OCI-LY3 (cell line): ENCODE results near the gene IL4.

Source experiments
- H2AFZ ChIP-seq: fragments of 200-600, 300-600 bp; shearing (Covaris generic); 2 replicates; pipeline ENCODE4 v1.6.0; 2014; ENCODE audit warnings: antibody characterized with exemption, low read depth, low read length
- H3K27ac ChIP-seq: fragments of 200-600, 300-600 bp; sonication (generic); 2 replicates; pipeline ENCODE4 v1.5.1; 2014; ENCODE audit warnings: mild to moderate bottlenecking, low read length, moderate library complexity, mixed read lengths
- H3K27me3 ChIP-seq: fragments of 200-600, 300-600 bp; sonication (generic); 2 replicates; pipeline ENCODE4 v1.6.1; 2014; ENCODE audit warnings: low read depth, low read length, mixed read lengths
- H3K36me3 ChIP-seq: fragments of 200-600, 300-600 bp; sonication (generic); replicated peaks from 2 replicates; pipeline ENCODE3; 2014; ENCODE audit warnings: low read depth, low read length, mixed read lengths
- H3K4me1 ChIP-seq: fragments of 300-600, 200-600 bp; sonication (generic); 2 replicates; pipeline ENCODE4 v1.6.1; 2014; ENCODE audit warnings: low read length, mixed read lengths
- H3K4me2 ChIP-seq: fragments of 200-600, 300-600 bp; sonication (generic); 2 replicates; pipeline ENCODE4 v1.6.1; 2014; ENCODE audit warnings: low read length, mixed read lengths
- H3K4me3 ChIP-seq: fragments of 300-600, 200-600 bp; sonication (generic); 2 replicates; pipeline ENCODE4 v1.5.1; 2014; ENCODE audit warnings: antibody characterized with exemption, mild to moderate bottlenecking, low read length, moderate library complexity
- H3K79me2 ChIP-seq: fragments of 300-600, 200-600 bp; shearing (Covaris generic); 2 replicates; pipeline ENCODE4 v1.6.1; 2014; ENCODE audit warnings: mild to moderate bottlenecking, low read length, mixed read lengths
- H3K9ac ChIP-seq: fragments of 300-600, 200-600 bp; shearing (Covaris generic); 2 replicates; pipeline ENCODE4 v1.6.0; 2014; ENCODE audit warnings: mild to moderate bottlenecking, low read length, moderate library complexity
- H3K9me3 ChIP-seq: fragments of 200-600, 300-600 bp; shearing (Covaris generic); 2 replicates; pipeline ENCODE4 v1.6.1; 2014; ENCODE audit warnings: low read length, mixed read lengths; ENCODE audit not compliant: insufficient read depth
- H4K20me1 ChIP-seq: fragments of 200-600, 300-600 bp; sonication (generic); 2 replicates; pipeline ENCODE4 v1.6.1; 2016; ENCODE audit warnings: low read length, mixed read lengths; ENCODE audit not compliant: insufficient read depth
- EZH2phosphoT487 ChIP-seq: fragments of 200-600 bp; shearing (Covaris generic); IDR thresholded peaks from 2 replicates; pipeline ENCODE4 v1.6.1; 2018; ENCODE audit warnings: antibody characterized with exemption, mixed run types, low read depth
- TF ChIP-seq, protein P1 (sequence below): fragments of 200-600, 300-600 bp; sonication (generic); IDR thresholded peaks from 2 replicates; pipeline ENCODE4 v1.5.1; 2014; ENCODE audit warnings: antibody characterized with exemption, low read length, low read depth

The IL4 gene

DNA sequence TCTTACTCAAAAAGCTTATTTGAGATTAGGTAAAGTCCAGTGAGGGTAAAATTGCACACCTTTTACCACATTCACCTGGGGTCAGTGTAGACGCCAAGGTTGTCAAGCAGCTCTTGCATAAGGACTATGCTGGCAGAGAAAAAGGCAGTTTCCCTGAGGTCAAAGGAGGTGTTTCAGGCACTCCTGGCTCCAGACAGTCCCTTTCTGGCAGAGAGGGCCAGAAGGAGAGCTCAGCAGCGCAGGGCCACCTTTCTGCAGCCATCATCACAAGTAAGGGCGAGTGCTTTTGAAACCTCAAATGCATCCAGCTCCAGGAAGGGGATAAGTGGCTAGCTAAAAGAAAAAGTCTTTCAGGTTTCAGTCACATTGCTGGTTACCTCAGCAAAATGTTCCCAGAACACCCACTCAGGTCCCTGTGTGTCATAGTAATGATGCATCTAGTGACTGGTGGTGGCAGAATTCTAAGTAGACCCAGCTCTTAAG, 32.5 kb upstream of the IL4 start:
- Histone ChIP-seq H3K4me1 (peaks cover 4% of the 10 kb centered on the region), H2AFZ (no peak overlapping the region), H3K4me3 (no peak overlapping the region), H3K27ac (no peak overlapping the region), H3K9me3 (no peaks in the 10 kb centered on the region), H4K20me1 (peaks cover 4% of the 10 kb centered on the region; the same call in 1 of the 2 replicates), H3K4me2 (no peak overlapping the region), H3K27me3 (no peaks in the 10 kb centered on the region), H3K79me2 (no peaks in the 10 kb centered on the region), H3K9ac (no peak overlapping the region), H3K36me3 (peaks cover 55% of the 10 kb centered on the region)
- TF ChIP-seq, protein P1, sequence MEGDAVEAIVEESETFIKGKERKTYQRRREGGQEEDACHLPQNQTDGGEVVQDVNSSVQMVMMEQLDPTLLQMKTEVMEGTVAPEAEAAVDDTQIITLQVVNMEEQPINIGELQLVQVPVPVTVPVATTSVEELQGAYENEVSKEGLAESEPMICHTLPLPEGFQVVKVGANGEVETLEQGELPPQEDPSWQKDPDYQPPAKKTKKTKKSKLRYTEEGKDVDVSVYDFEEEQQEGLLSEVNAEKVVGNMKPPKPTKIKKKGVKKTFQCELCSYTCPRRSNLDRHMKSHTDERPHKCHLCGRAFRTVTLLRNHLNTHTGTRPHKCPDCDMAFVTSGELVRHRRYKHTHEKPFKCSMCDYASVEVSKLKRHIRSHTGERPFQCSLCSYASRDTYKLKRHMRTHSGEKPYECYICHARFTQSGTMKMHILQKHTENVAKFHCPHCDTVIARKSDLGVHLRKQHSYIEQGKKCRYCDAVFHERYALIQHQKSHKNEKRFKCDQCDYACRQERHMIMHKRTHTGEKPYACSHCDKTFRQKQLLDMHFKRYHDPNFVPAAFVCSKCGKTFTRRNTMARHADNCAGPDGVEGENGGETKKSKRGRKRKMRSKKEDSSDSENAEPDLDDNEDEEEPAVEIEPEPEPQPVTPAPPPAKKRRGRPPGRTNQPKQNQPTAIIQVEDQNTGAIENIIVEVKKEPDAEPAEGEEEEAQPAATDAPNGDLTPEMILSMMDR, result no peak
- TF ChIP-seq EZH2phosphoT487, result no peak

DNA sequence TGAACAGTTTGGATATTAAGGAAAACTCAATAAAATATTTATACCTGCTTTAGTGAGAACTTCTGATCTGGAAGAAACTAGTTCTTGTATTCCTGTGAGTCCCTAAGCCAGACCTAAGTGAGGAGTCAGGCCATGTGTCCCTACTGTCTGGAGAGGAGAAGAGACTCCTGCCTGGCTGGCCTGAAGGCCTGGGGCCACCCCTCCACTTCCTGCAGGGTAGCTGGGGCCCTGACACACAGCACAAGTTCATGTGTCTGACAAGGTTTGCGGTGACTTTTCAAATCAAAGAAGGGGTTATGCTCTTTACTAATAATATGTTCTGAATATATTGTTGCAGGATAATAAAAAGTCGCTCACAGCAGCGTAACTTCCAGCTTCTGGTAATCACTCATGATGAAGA, 31.9 kb upstream of the IL4 start:
- no peak for TF ChIP-seq EZH2phosphoT487
- H3K79me2 ChIP-seq, result no peaks in the 10 kb centered on the region
- H4K20me1 ChIP-seq, result no peaks in the 10 kb centered on the region
- no peaks in the 10 kb centered on the region for H3K9me3 ChIP-seq
- H3K27me3 ChIP-seq, result no peaks in the 10 kb centered on the region
- H3K4me1 ChIP-seq, result no peaks in the 10 kb centered on the region
- peaks cover 51% of the 10 kb centered on the region for H3K36me3 ChIP-seq
- H3K4me2 ChIP-seq, result no peak overlapping the region
- no peak overlapping the region for H3K4me3 ChIP-seq
- no peak overlapping the region for H2AFZ ChIP-seq
- no peak overlapping the region for H3K27ac ChIP-seq
- no peak overlapping the region for H3K9ac ChIP-seq

DNA sequence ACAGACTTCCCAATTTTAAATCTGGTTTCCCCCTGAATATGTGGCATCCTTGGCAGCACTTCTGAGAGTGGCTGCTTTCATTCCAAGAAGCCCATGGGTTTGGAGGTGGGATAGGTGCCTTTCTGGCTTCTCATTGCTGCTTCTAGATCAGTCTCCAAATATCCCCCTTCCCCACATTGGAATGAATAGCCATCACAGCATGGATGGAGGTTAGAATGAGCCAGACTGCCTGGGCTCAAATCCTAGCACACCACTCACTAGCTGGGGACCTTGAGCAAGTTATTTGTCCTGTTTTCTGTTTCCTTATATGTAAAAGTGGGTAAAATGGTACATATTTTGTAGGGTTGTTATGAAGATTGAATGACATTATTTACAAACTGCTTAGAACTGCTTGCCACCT, 29.6 kb upstream of the IL4 start:
- Histone ChIP-seq H3K4me1 (no peaks in the 10 kb centered on the region), H4K20me1 (no peaks in the 10 kb centered on the region), H3K4me2 (no peak overlapping the region), H3K4me3 (no peak overlapping the region), H3K9me3 (no peaks in the 10 kb centered on the region; the same call in 1 of the 2 replicates), H3K27me3 (no peaks in the 10 kb centered on the region), H3K27ac (no peak overlapping the region), H2AFZ (no peak overlapping the region), H3K9ac (no peak overlapping the region), H3K79me2 (no peaks in the 10 kb centered on the region), H3K36me3 (peaks cover 37% of the 10 kb centered on the region)
- TF ChIP-seq, protein P1, result no peak
- TF ChIP-seq EZH2phosphoT487, result no peak

DNA sequence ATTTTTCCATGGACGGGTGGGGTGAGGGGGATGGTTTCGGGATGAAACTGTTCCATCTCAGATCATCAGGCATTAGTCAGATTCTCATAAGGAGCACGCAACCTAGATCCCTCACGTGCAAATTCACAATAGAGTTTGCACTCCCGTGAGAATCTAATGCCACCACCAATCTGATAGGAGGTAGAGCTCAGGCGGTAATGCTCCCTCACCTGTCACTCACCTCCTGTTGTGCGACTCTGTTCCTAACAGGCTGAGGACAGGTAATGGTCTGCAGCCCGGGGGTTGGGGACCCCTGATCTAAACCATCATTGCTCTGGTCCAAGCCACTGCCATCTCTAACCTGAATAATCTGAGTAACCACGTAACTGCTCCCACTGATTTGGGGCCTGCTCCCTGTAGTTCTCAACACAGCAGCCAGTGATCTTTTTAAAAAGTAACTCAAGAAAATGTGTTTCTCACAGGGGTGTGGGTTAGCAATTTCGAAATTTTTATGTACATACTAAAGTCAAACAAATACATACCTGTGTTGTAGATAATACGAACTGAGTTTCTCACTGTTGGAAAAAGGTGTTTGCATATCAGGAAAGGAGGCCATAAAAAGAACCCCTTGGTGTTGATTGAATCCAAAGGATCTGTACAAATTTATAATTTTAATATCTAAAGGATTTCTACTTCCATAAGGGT, 27.1 kb upstream of the IL4 start:
- Histone ChIP-seq H3K9ac (no peak overlapping the region), H3K27me3 (no peaks in the 10 kb centered on the region), H3K27ac (no peak overlapping the region), H3K9me3 (no peaks in the 10 kb centered on the region; the same call in 1 of the 2 replicates), H3K36me3 (peaks cover 20% of the 10 kb centered on the region), H3K4me2 (no peak overlapping the region), H3K4me3 (no peak overlapping the region), H3K79me2 (no peaks in the 10 kb centered on the region), H3K4me1 (no peaks in the 10 kb centered on the region), H4K20me1 (no peaks in the 10 kb centered on the region), H2AFZ (no peak overlapping the region)
- TF ChIP-seq, protein P1, result no peak
- TF ChIP-seq EZH2phosphoT487, result no peak
